Sigmoid colon (tissue), 7 donors: ENCODE results near the gene PAK6. TPM values are rescaled to one million over a fixed set of nuclear protein-coding genes. Genes with fewer than 3 reads are reported as not detected.

Experiments
- DNase-seq: peaks from one replicate; pipeline ENCODE4 v3.0.0-alpha.2; 2019
- H3K27ac ChIP-seq, 4 donors: fragments of 200-600 bp; sonication (generic); one replicate each; pipeline ENCODE4 v1.5.1; 2016 to 2019; ENCODE audit warnings: mild to moderate bottlenecking in 1 of 4
- H3K27me3 ChIP-seq, 3 donors: fragments of 200-600 bp; sonication (generic); one replicate each; pipeline ENCODE4 v1.5.1; 2019; ENCODE audit warnings: mild to moderate bottlenecking in 1 of 3
- H3K36me3 ChIP-seq, 4 donors: fragments of 200-600 bp; sonication (generic); one replicate each; pipeline ENCODE4 v1.5.1; 2016 to 2019
- H3K4me1 ChIP-seq, 4 donors: fragments of 200-600 bp; sonication (generic); one replicate each; pipeline ENCODE4 v1.5.1; 2017 to 2019
- H3K4me3 ChIP-seq, 4 donors: fragments of 200-600 bp; sonication (generic); one replicate each; pipeline ENCODE4 v1.5.1; 2017 to 2019; ENCODE audit warnings: mild to moderate bottlenecking in 2 of 4, moderate library complexity in 1 of 4
- H3K9me3 ChIP-seq, 4 donors: fragments of 200-600 bp in 3 of 4; sonication (generic) in 3 of 4; one replicate each; pipeline versions ENCODE4 v1.5.1 to v1.6.1; 2013 to 2019
- EP300 ChIP-seq, 4 donors: sonication (generic); formaldehyde crosslinking; IDR thresholded peaks; one replicate each; pipeline ENCODE4 v1.6.1; 2017; ENCODE audit warnings: antibody characterized with exemption in 4 of 4
- POLR2A ChIP-seq, 2 donors: fragments of 450-650 bp; IDR thresholded peaks; one replicate each; pipeline ENCODE4 v1.6.1; 2016; ENCODE audit warnings: antibody characterized with exemption in 2 of 2, mild to moderate bottlenecking in 2 of 2, moderate library complexity in 2 of 2
- POLR2AphosphoS5 ChIP-seq, 4 donors: sonication (generic); formaldehyde crosslinking; IDR thresholded peaks; one replicate each; pipeline ENCODE4 v1.6.1; 2017; ENCODE audit warnings: antibody characterized with exemption in 4 of 4
- WGBS, 2 donors: extraction: QIAGEN DNeasy Blood & Tissue Kit; methylation state at CpG; one replicate each; pipeline ENCODE4 v1.1.7; 2013; 5-methylcytosine and 5-hydroxymethylcytosine counted together
- intact Hi-C: fragments of 100-400 bp; cut with DNase I; formaldehyde crosslinking; loops from one replicate; pipeline ENCODE4 v1.15.1; 2023
- polyA plus RNA-seq, 3 donors: library from polyadenylated mRNA; stranded (reverse); fragments of 200-250 nt; gene quantifications; one replicate each; pipeline ENCODE4 v1.2.3, GENCODE V29; 2013
- total RNA-seq, 4 donors: library from RNA; depleted of rRNA; stranded (reverse); fragments of >200 nt; gene quantifications; one replicate each; pipeline ENCODE4 v1.1.0, GENCODE V29; 2016
- TF ChIP-seq, protein P1 (sequence below), 4 experiments: fragments of 450-650 bp in 3 of 4; fragments of 200-600 bp in 1 of 4; IDR thresholded peaks; one replicate each; pipeline ENCODE4 v1.5.1; 2016 to 2019; ENCODE audit warnings: antibody characterized with exemption in 4 of 4, mild to moderate bottlenecking in 3 of 4, moderate library complexity in 2 of 4
- donor health status: healthy with polysubstance abuse.
- donor health status: Bipolar disorder and iron deficiency.
- donor health status: healthy.

Gene PAK6
- total and polyA plus RNA-seq, 7 donors, result 0.33 to 3.0 (median 1.4) TPM

DNA sequence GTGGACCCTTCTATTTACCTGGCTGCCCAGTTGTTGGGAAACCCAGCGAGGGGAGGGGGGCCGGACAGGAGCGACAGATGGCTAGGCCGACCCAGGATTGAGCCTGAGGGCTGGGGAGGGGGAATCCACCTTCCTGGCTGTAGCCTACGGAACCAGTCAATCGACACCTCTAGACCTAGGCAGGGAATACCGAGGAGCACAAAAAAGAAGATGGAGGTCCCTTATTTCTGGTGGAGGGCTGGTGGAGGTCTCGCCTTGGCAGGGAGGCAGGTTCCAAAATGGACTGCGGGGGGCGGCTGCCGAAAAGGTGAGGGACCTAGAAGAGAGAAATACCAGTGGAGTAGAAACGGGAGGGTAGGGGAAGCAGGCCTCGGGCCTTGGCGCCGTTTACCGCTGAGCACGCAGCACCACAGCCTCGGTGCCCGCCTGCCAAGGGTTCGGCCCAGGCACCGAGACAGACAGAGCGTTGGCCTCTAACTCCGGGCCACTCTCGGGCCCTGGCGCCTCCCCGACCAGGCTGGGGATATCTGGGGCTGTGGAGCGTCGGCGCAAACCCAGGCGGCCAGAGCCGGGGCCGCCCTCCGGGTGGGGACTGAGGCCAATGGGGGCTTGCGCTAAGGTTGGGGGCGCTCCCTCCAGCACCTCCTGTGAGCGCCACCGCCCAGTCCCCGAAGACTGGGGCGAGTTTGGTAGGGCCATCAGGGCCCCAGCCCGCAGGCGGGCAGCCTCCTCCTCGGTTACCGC is 42.4 kb downstream of the PAK6 start:
- 30 to 64% methylated on average over 43 of the region's 43 CpGs for WGBS, 2 donors
- Histone ChIP-seq H3K9me3 (no peaks in the 10 kb centered on the region), H3K27ac (no peak overlapping the region), H3K4me1 (peaks cover 0 to 47% (median 42%) of the 10 kb centered on the region in 4 donors), H3K4me3 (peak overlapping the region in 3 of 4 donors; percentile 30 to 52 (median 49)), H3K27me3 (peaks cover 33 to 68% (median 47%) of the 10 kb centered on the region in 3 donors), H3K36me3 (no peaks in the 10 kb centered on the region)
- no peak for TF ChIP-seq POLR2A (IDR thresholded peaks at IDR 0.05)
- TF ChIP-seq EP300 (IDR thresholded peaks at IDR 0.05), result no peak
- no peak for TF ChIP-seq POLR2AphosphoS5 (IDR thresholded peaks at IDR 0.05)
- TF ChIP-seq, protein P1, sequence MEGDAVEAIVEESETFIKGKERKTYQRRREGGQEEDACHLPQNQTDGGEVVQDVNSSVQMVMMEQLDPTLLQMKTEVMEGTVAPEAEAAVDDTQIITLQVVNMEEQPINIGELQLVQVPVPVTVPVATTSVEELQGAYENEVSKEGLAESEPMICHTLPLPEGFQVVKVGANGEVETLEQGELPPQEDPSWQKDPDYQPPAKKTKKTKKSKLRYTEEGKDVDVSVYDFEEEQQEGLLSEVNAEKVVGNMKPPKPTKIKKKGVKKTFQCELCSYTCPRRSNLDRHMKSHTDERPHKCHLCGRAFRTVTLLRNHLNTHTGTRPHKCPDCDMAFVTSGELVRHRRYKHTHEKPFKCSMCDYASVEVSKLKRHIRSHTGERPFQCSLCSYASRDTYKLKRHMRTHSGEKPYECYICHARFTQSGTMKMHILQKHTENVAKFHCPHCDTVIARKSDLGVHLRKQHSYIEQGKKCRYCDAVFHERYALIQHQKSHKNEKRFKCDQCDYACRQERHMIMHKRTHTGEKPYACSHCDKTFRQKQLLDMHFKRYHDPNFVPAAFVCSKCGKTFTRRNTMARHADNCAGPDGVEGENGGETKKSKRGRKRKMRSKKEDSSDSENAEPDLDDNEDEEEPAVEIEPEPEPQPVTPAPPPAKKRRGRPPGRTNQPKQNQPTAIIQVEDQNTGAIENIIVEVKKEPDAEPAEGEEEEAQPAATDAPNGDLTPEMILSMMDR (IDR thresholded peaks at IDR 0.05), result no peak
- no peak for DNase-seq
- intact Hi-C loops, result no loop called here

DNA sequence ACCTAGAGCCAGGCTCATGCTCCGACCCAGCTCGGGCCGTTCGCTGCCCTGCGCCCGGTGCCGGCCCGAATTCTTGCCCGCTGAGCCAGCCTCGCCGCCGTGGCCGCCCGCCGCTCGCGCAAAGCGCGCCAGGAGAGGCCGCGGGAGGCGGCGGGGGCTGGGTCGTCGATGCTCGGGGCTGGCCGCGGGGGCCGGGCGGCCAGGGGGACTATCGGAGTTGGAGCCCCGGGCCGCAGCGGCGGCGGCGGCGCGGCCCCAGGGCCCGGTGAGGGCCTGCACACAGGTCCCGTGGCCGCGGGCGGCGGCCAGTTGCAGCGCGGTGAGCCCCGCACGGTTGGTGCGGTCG is 42.9 kb downstream of the PAK6 start:
- H3K4me1 ChIP-seq, result peaks cover 0 to 49% (median 42%) of the 10 kb centered on the region in 4 donors
- 3 to 6% methylated on average over 51 of the region's 51 CpGs for WGBS, 2 donors
- peak overlapping the region in 3 of 4 donors; percentile 30 to 52 (median 49) for H3K4me3 ChIP-seq
- no peak overlapping the region for H3K27ac ChIP-seq
- H3K36me3 ChIP-seq, result no peaks in the 10 kb centered on the region
- intact Hi-C loops, result no loop called here
- no peaks in the 10 kb centered on the region for H3K9me3 ChIP-seq
- no peak for DNase-seq
- peaks cover 33 to 68% (median 47%) of the 10 kb centered on the region in 3 donors for H3K27me3 ChIP-seq
- TF ChIP-seq EP300 (IDR thresholded peaks at IDR 0.05) (no peak), POLR2A (IDR thresholded peaks at IDR 0.05) (no peak), POLR2AphosphoS5 (IDR thresholded peaks at IDR 0.05) (no peak)
- TF ChIP-seq, protein P1 (IDR thresholded peaks at IDR 0.05), result no peak

GRCh38 chr15:40282147-40282868 is 43.4 kb downstream of the PAK6 start:
- DNase-seq, result no peak
- Histone ChIP-seq H3K27ac (no peak overlapping the region), H3K36me3 (no peaks in the 10 kb centered on the region), H3K4me3 (peak overlapping the region; percentile 26 to 52 (median 40)), H3K27me3 (peaks cover 33 to 67% (median 47%) of the 10 kb centered on the region in 3 donors), H3K9me3 (no peaks in the 10 kb centered on the region), H3K4me1 (peaks cover 0 to 49% (median 42%) of the 10 kb centered on the region in 4 donors)
- TF ChIP-seq POLR2A (IDR thresholded peaks at IDR 0.05), result no peak
- TF ChIP-seq, protein P1 (IDR thresholded peaks at IDR 0.05), result peak in 2 of 4 experiments; percentile 8 to 35
- intact Hi-C loops, result no loop called here
- 0 to 1% methylated on average over 92 of the region's 92 CpGs for WGBS, 2 donors

DNA sequence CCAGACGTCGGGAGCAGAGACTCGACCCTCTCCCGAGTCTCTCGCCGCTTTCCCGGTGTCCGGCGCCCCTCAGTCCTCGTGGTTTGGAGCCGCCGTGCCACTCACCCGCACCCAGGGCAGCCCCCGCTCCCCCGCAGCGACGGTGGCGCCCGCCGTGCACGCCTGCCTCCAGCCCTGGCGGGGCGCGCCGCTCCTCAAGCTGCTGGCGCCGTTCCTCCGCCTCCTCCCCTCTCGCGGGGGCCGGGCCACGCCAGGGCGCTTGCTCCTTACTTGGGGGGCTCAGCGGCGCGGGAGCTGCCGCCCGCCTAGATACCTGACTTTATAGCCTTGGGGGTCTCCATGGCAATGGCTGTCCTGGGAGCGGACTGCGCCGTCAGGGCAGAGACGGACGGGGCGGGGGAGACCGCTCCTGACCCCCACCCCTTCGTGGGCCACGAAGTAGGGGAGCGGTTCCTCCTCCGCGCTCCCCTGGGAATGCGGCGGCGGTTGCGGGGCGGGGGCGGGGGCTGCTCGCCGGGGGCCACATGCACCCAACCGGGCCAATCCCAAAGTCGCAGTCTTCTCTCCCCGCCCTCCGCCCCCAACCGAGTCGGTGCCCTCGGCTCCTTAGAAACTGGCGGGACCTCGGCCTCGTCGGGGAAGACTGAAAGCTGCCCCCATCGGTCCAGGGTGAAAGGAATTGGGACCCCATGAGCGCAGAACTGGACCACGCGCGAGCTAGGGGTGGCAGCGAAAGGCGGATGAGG is 44.2 kb downstream of the PAK6 start, which contains the start of gene ANKRD63:
Gene ANKRD63 (minus strand): TSS at position 196 of the 746 bp plus-strand sequence. CDS start 478 bp downstream, outside the sequence.
- intact Hi-C loops, result no loop called here
- Histone ChIP-seq H3K27ac (no peak within 1 kb of the TSS), H3K27me3 (peaks cover 33 to 60% (median 47%) of the 10 kb centered on the region in 3 donors), H3K4me1 (peaks cover 0 to 49% (median 42%) of the 10 kb centered on the region in 4 donors), H3K9me3 (no peaks in the 10 kb centered on the region), H3K4me3 (peak within 1 kb of the TSS; percentile 26 to 52 (median 40)), H3K36me3 (no peaks in the 10 kb centered on the region)
- DNase-seq, result no peak
- WGBS, 2 donors, result 2 to 4% methylated on average over 76 of the region's 76 CpGs
- no peak for TF ChIP-seq POLR2A (IDR thresholded peaks at IDR 0.05)
- no peak for TF ChIP-seq EP300 (IDR thresholded peaks at IDR 0.05)
- TF ChIP-seq, protein P1 (IDR thresholded peaks at IDR 0.05), result no peak
- no peak for TF ChIP-seq POLR2AphosphoS5 (IDR thresholded peaks at IDR 0.05)
